HPDE6-E6E7 (cell line): ENCODE results near the gene NEK5.

Experiments used
- DNase-seq: peaks from one replicate; pipeline ENCODE4 v3.0.0; 2011; ENCODE audit warnings: missing footprints; ENCODE audit errors: extremely low spot score

NEK5 gene

GRCh38 chr13:51988988-51989618 lies 139.8 kb downstream of the NEK5 start:
- DNase-seq, result no peak
